GM18526 (cell line): ENCODE results near the gene ZNF593OS.

Experiments
- POLR2A ChIP-seq: IDR thresholded peaks from 3 replicates; pipeline ENCODE4 v1.6.1; 2011; ENCODE audit not compliant: insufficient read length; ENCODE audit errors: extremely low read depth

The ZNF593OS gene

GRCh38 chr1:26168410-26169197, 3.0 kb downstream of the ZNF593OS start, which contains the start of gene C1orf232:
Gene C1orf232, minus strand, starts transcription at chr1:26168963. Its CDS starts 464 bp downstream, at chr1:26168499.
- TF ChIP-seq POLR2A: no peak

GRCh38 chr1:26166719-26167281, 4.8 kb downstream of the ZNF593OS start:
- TF ChIP-seq POLR2A: no peak

- TF ChIP-seq POLR2A: no peak
These were observed 6.5 kb downstream of the ZNF593OS start for GRCh38 chr1:26164861-26165842.

- TF ChIP-seq POLR2A: no peak
These were observed 7.4 kb downstream of the ZNF593OS start for GRCh38 chr1:26164036-26164860.

GRCh38 chr1:26163684-26164035, 8.0 kb downstream of the ZNF593OS start:
- TF ChIP-seq POLR2A: no peak

- no peak for TF ChIP-seq POLR2A
These were observed 9.4 kb downstream of the ZNF593OS start for GRCh38 chr1:26162220-26162709.

GRCh38 chr1:26161415-26162219, 10.0 kb downstream of the ZNF593OS start:
- no peak for TF ChIP-seq POLR2A

- no peak for TF ChIP-seq POLR2A
These were observed 10.9 kb downstream of the ZNF593OS start for GRCh38 chr1:26160527-26161414.

- no peak for TF ChIP-seq POLR2A
These were observed 11.9 kb downstream of the ZNF593OS start for GRCh38 chr1:26159743-26160039.

GRCh38 chr1:26158908-26159742, 12.5 kb downstream of the ZNF593OS start, which contains the start of gene FAM110D:
Gene FAM110D, plus strand, starts transcription at chr1:26159079. Its CDS starts 2,213 bp downstream, at chr1:26161292.
- no peak for TF ChIP-seq POLR2A

- TF ChIP-seq POLR2A: no peak
These were observed 13.2 kb downstream of the ZNF593OS start for GRCh38 chr1:26158271-26158907.
